Thoracic aorta endothelial cell (primary cell): ENCODE results near the gene HAPLN3. TPM values are rescaled to one million over a fixed set of nuclear protein-coding genes. Genes with fewer than 3 reads are reported as not detected.

ENCODE experiments used
- total RNA-seq: library from RNA; depleted of rRNA; stranded (reverse); fragments of >200 nt; gene quantifications from 2 replicates; pipeline ENCODE4 v1.2.3, GENCODE V29; 2012

HAPLN3 gene, protein sequence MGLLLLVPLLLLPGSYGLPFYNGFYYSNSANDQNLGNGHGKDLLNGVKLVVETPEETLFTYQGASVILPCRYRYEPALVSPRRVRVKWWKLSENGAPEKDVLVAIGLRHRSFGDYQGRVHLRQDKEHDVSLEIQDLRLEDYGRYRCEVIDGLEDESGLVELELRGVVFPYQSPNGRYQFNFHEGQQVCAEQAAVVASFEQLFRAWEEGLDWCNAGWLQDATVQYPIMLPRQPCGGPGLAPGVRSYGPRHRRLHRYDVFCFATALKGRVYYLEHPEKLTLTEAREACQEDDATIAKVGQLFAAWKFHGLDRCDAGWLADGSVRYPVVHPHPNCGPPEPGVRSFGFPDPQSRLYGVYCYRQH
- 9.3 and 12.6 TPM in 2 replicates for total RNA-seq

DNA sequence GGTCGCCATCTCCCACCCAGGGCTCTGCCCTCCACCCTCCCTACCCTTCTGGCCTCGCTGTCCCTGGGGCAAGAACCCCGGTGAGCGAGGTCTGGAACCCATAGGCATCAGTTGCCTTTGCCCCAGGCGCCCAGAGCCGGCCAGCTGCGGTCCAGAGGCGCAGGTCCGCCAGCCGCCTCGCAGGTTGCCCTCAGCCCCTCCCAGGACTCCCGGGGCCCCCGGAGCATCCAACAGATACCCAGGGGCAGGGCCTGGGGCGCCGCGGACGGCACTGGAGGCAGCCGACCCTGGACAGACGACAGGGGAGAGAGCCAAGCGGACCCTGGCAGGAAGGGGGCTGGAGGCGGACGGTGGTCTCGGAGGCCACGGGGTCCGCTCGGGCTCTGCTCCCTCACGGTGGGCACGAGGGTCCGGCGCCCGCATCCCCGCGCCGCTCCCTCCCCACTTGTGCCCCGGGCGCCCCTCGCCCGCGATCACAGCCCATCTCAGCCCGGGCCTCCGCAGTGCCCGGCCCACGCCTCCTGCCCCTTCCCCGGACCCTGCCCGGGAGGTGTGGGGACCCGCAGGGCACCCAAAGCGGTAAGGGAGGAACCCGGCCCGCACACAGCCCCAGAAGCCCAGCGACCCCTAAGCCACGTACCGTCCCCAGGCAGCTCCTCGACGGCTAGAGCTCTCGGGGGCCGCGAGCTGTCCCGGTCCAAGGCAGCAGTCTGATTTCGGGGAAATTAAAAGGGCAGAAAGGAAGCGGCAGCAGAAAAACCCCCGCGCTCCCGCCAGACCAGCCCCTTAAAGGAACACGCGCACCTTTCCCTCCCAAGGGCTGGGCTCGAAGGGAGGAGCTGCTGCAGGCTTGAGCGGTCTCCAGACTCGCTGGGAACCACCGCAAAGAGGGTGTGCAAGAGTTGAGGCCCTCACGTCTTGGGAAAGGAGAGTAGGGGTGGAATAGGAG, at the start of gene HAPLN3:
HAPLN3 (minus strand) TSS at position 726 of the 949 bp plus-strand sequence. CDS start 8,246 bp downstream, outside the sequence.

DNA sequence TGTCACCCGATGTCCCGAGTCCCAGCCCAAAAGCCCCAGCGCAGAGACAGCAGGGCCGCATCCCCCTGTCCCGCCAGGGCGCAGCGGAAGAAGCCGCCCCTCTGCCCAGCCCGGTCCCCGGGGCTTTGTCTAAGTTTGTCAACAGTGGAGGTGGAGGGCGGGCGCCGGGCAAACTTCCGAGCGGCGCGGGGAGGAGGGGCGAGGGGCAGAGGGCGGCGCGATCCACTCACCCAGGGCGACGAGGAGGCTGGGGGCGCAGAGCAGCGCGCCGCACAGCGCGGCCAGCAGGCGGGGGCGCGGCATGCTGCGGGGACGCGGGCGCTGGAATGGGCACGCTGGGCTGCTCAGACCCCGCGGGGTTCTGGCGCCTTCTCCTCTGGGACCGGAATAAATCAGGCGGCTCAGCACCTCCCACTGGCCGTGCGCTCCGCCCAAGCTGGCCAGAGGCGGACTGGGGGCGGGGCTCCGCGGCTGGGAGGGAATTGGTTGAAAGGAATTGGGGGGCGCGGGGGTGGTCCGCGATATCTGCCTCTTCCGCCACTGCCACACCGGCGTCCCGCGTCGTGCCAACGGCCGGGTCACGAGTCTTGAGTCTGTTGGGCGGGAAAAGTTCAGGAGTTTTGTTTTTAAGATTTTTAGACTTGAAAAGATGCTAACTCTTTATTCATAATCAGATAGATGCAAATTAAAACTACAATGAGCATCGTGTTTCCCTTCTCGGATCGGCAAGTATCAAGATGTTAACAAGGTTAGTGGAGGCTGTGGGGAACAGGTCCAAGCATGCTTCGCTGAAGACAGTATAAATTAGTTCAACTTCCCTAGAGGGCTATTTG, 17.9 kb upstream of the HAPLN3 start, which contains the start of gene MFGE8:
MFGE8 (minus strand) TSS at position 363 of the 833 bp plus-strand sequence; CDS start at position 303, 60 bp downstream.

Other genes with a start within 250 kb of the HAPLN3 start
- gene ACAN, start 92.1 kb downstream of the HAPLN3 start, total RNA-seq, result 0.22 and 0.40 TPM in 2 replicates
- gene MFGE8, start 17.8 kb upstream of the HAPLN3 start, total RNA-seq, result 23.8 and 33.1 TPM in 2 replicates
- gene ABHD2, start 192.9 kb upstream of the HAPLN3 start, total RNA-seq, result 53.7 and 82.5 TPM in 2 replicates